ENCODE data around the gene YWHAG. TPM values are rescaled to one million over a fixed set of nuclear protein-coding genes. Genes with fewer than 3 reads are reported as not detected.
A peak's percentile ranks its signal among the peaks of the same experiment; 100 is the strongest.
"Not testable (repeated sequence)": the region's sequence is repeated elsewhere in the genome, so short reads cannot be mapped to it uniquely, and the experiment has no call there.

Gene YWHAG
- total RNA-seq, 2 donors from 2014 or later = 218 to 253 TPM

GRCh38 chr7:76332078-76332477 lies 26.7 kb downstream of the YWHAG start:
- no peak for DNase-seq
- intact Hi-C loops (cut with DNase I) = no loop called here
- no peak for ATAC-seq

GRCh38 chr7:76330673-76331072 lies 28.1 kb downstream of the YWHAG start:
- intact Hi-C loops (cut with DNase I) = no loop called here
- no peak for ATAC-seq
- no peak for DNase-seq

- DNase-seq (no peak), ATAC-seq (no peak)
- intact Hi-C loops (cut with DNase I) = no loop called here
Observed at GRCh38 chr7:76330261-76330660, 28.5 kb downstream of the YWHAG start.

GRCh38 chr7:76329479-76329878 lies 29.3 kb downstream of the YWHAG start:
- no peak for ATAC-seq
- intact Hi-C loops (cut with DNase I) = no loop called here
- DNase-seq = no peak

GRCh38 chr7:76328389-76328788 lies 30.4 kb downstream of the YWHAG start:
- intact Hi-C loops (cut with DNase I) = no loop called here
- ATAC-seq (no peak), DNase-seq (no peak)

- no peak for DNase-seq
- no peak for ATAC-seq
- intact Hi-C loops (cut with DNase I) = no loop called here
Observed at GRCh38 chr7:76327610-76328009, 31.2 kb downstream of the YWHAG start.

- ATAC-seq (no peak), DNase-seq (no peak)
- intact Hi-C loops (cut with DNase I) = no loop called here
Observed at GRCh38 chr7:76326646-76327233, 32.1 kb downstream of the YWHAG start.

GRCh38 chr7:76325811-76326210 lies 33.0 kb downstream of the YWHAG start:
- no peak for DNase-seq
- ATAC-seq = no peak
- intact Hi-C loops (cut with DNase I) = no loop called here

- intact Hi-C loops (cut with DNase I) = no loop called here
- no peak for DNase-seq
- no peak for ATAC-seq
Observed at GRCh38 chr7:76325092-76325491, 33.7 kb downstream of the YWHAG start.

- intact Hi-C loops (cut with DNase I) = loop anchor here (2.0 kb wide), 1 partner anchor 40 kb away; the partner anchor contains the start of gene YWHAG (in 2 of the 2)
- peak; percentile 83 for DNase-seq
Observed at GRCh38 chr7:76318488-76319353, 40.1 kb downstream of the YWHAG start.

GRCh38 chr7:76317782-76318487 lies 40.9 kb downstream of the YWHAG start:
- DNase-seq (peak; percentile 99), ATAC-seq (peak; percentile 94 to 96)
- intact Hi-C loops (cut with DNase I) = loop anchor here (2.0 kb wide), 1 partner anchor 41 kb away; the partner anchor contains the start of gene YWHAG (in 2 of the 2)

More at GRCh38 chr7:76318488-76319353, 40.1 kb downstream of the YWHAG start:
- peak; percentile 53 to 65 for ATAC-seq

- ATAC-seq (no peak), DNase-seq (no peak)
- intact Hi-C loops (cut with DNase I) = no loop called here
Observed at GRCh38 chr7:76316984-76317781, 41.6 kb downstream of the YWHAG start.

GRCh38 chr7:76315364-76315763 lies 43.4 kb downstream of the YWHAG start:
- ATAC-seq (no peak), DNase-seq (no peak)
- intact Hi-C loops (cut with DNase I) = no loop called here

GRCh38 chr7:76314740-76315139 lies 44.1 kb downstream of the YWHAG start:
- intact Hi-C loops (cut with DNase I) = loop anchor here (1.0 kb wide), 2 partner anchors 23 to 136 kb away; no protein-coding TSS in a partner anchor
- DNase-seq, ATAC-seq: not testable (repeated sequence)

- ATAC-seq (peak; percentile 58 to 62), DNase-seq (peak; percentile 97)
- intact Hi-C loops (cut with DNase I) = loop anchor here (1.0 kb wide), 2 partner anchors 23 to 136 kb away; no protein-coding TSS in a partner anchor
Observed at GRCh38 chr7:76314042-76314721, 44.6 kb downstream of the YWHAG start.

- ATAC-seq; DNase-seq; intact Hi-C loops (cut with DNase I): not testable (repeated sequence)
Observed at GRCh38 chr7:76311838-76312237, 47.0 kb downstream of the YWHAG start.

- ATAC-seq (peak in 1 of 2 donors; percentile 14), DNase-seq (no peak)
- intact Hi-C loops (cut with DNase I) = no loop called here
Observed at GRCh38 chr7:76310102-76310957, 48.5 kb downstream of the YWHAG start.

Data from left cardiac atrium (tissue), 4 donors.